SU-DHL-6 (cell line): ENCODE results near the gene UBR2.

Experiments used
- H2AFZ ChIP-seq: fragments of 200-600 bp; sonication (generic); 2 replicates; pipeline ENCODE4 v1.6.1; 2014; ENCODE audit warnings: low read depth, mild to moderate bottlenecking, moderate library complexity, mixed read lengths, antibody characterized with exemption, low read length; ENCODE audit not compliant: severe bottlenecking
- H3F3A ChIP-seq: fragments of 200-600 bp; shearing (Covaris generic); 2 replicates; pipeline ENCODE4 v1.6.0; 2016; ENCODE audit warnings: antibody characterized with exemption, mild to moderate bottlenecking; ENCODE audit not compliant: insufficient read depth
- H3K27ac ChIP-seq: fragments of 200-600 bp; sonication (generic); 2 replicates; pipeline ENCODE4 v1.5.1; 2016; ENCODE audit warnings: low read depth, mild to moderate bottlenecking, low read length, moderate library complexity, mixed read lengths
- H3K27me3 ChIP-seq: fragments of 200-600 bp; sonication (generic), shearing (Covaris generic); 2 replicates; pipeline ENCODE4 v1.6.0; 2014; ENCODE audit warnings: mild to moderate bottlenecking, low read length
- H3K36me3 ChIP-seq: fragments of 200-600 bp; sonication (generic); 2 replicates; pipeline ENCODE4 v1.6.1; 2014; ENCODE audit warnings: mild to moderate bottlenecking, low read length, mixed read lengths
- H3K4me2 ChIP-seq: fragments of 300-600, 200-600 bp; shearing (Covaris generic), sonication (generic); 2 replicates; pipeline ENCODE4 v1.6.0; 2014; ENCODE audit warnings: low read length, low read depth, mild to moderate bottlenecking; ENCODE audit not compliant: poor library complexity, severe bottlenecking
- H3K4me3 ChIP-seq: fragments of 200-600 bp; sonication (generic); 2 replicates; pipeline ENCODE4 v1.5.1; 2014; ENCODE audit warnings: antibody characterized with exemption, low read length, mild to moderate bottlenecking, mixed read lengths; ENCODE audit not compliant: insufficient read depth, poor library complexity, severe bottlenecking
- H3K79me2 ChIP-seq: fragments of 200-600 bp; sonication (generic); 2 replicates; pipeline ENCODE4 v1.6.1; 2014; ENCODE audit warnings: mild to moderate bottlenecking, low read length, moderate library complexity; ENCODE audit not compliant: insufficient read depth
- H3K9ac ChIP-seq: fragments of 200-600 bp; sonication (generic); 2 replicates; pipeline ENCODE4 v1.7.0; 2014; ENCODE audit warnings: mild to moderate bottlenecking, low read length
- H3K9me2 ChIP-seq: fragments of 200-600 bp; sonication (generic); replicated peaks from 2 replicates; pipeline ENCODE4 v1.6.1; 2014; ENCODE audit warnings: low read length; ENCODE audit not compliant: insufficient read depth
- H3K9me3 ChIP-seq: fragments of 200-600 bp; sonication (generic); 2 replicates; pipeline ENCODE4 v1.6.1; 2014; ENCODE audit warnings: low read length, mixed read lengths; ENCODE audit not compliant: insufficient read depth
- H4K20me1 ChIP-seq: fragments of 200-600 bp; sonication (generic); 2 replicates; pipeline ENCODE4 v1.6.1; 2014; ENCODE audit warnings: low read depth, mild to moderate bottlenecking, antibody characterized with exemption, low read length, moderate library complexity, mixed read lengths
- CTCF ChIP-seq: fragments of 200-600 bp; sonication (generic); IDR thresholded peaks from one replicate; pipeline ENCODE4 v1.5.1; 2017; ENCODE audit warnings: antibody characterized with exemption, mild to moderate bottlenecking, low read length, moderate library complexity; ENCODE audit not compliant: insufficient read depth, poor library complexity, severe bottlenecking
- EZH2phosphoT487 ChIP-seq: fragments of 200-600 bp; sonication (generic), shearing (Covaris generic); conservative IDR thresholded peaks from 2 replicates; pipeline ENCODE4 v1.6.1; 2018; ENCODE audit warnings: mild to moderate bottlenecking, antibody characterized with exemption, low read length, moderate library complexity, mixed read lengths

Gene UBR2

GRCh38 chr6:42563697-42564505 lies at the start of gene UBR2:
Gene UBR2 (plus strand): TSS chr6:42564029. CDS start chr6:42564320, 291 bp downstream.
- peak within 1 kb of the TSS; percentile 56 for H3K27ac ChIP-seq
- peak; percentile 59 for TF ChIP-seq CTCF
- TF ChIP-seq EZH2phosphoT487 = no peak
- H3K9me3 ChIP-seq = no peaks in the 10 kb centered on the region
- peak within 1 kb of the TSS; percentile 90 for H2AFZ ChIP-seq
- no peaks in the 10 kb centered on the region for H3K27me3 ChIP-seq
- H3K9me2 ChIP-seq = no peaks in the 10 kb centered on the region
- peaks cover 7% of the 10 kb centered on the region; the same call in 1 of the 2 replicates for H3F3A ChIP-seq
- H4K20me1 ChIP-seq = no peaks in the 10 kb centered on the region
- H3K4me2 ChIP-seq = peak within 1 kb of the TSS; percentile 90
- peak within 1 kb of the TSS; percentile 79 for H3K4me3 ChIP-seq
- peak within 1 kb of the TSS; percentile 77 for H3K9ac ChIP-seq
- H3K79me2 ChIP-seq = peaks cover 49% of the 10 kb centered on the region
- H3K36me3 ChIP-seq = 0 out of 2 replicates have a peak, but pooled peaks cover 2% of the 10 kb centered on the region

GRCh38 chr6:42514745-42515144 lies 49.1 kb upstream of the UBR2 start:
- H4K20me1 ChIP-seq = no peaks in the 10 kb centered on the region
- peaks cover under 1% of the 10 kb centered on the region; the same call in 1 of the 2 replicates for H3K9me3 ChIP-seq
- H3K27ac ChIP-seq = no peak overlapping the region
- H3K27me3 ChIP-seq = no peaks in the 10 kb centered on the region; the same call in 1 of the 2 replicates
- no peak overlapping the region for H3K4me3 ChIP-seq
- H2AFZ ChIP-seq = no peak overlapping the region
- no peaks in the 10 kb centered on the region for H3K9me2 ChIP-seq
- H3K79me2 ChIP-seq = no peaks in the 10 kb centered on the region
- no peak for TF ChIP-seq CTCF
- TF ChIP-seq EZH2phosphoT487 = no peak
- no peaks in the 10 kb centered on the region for H3K36me3 ChIP-seq
- no peaks in the 10 kb centered on the region for H3F3A ChIP-seq
- no peak overlapping the region for H3K9ac ChIP-seq
- no peak overlapping the region for H3K4me2 ChIP-seq

DNA sequence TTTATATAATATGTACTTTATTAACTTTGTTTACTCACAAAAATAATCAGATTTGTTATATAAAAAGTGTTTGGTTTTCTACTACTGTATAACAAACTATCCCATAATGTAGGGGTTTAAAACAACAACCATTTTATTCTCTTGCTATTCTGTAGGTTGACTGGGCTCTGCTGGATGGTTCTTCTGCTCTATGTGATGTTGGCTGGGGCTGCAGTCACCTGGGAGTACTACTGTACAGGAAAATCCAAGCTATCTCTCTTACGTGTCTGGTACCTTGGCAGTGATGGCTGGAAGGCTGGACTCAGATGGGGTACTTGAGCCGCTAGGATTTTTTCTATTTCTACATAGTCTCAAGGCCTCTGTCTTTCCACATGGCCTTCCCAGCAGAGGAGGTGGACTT lies 44.0 kb upstream of the UBR2 start:
- H3K4me3 ChIP-seq = no peak overlapping the region

More for the DNA sequence above, 44.0 kb upstream of the UBR2 start:
- no peaks in the 10 kb centered on the region for H3F3A ChIP-seq
- H4K20me1 ChIP-seq = no peaks in the 10 kb centered on the region
- TF ChIP-seq CTCF (no peak), EZH2phosphoT487 (no peak)
- no peak overlapping the region for H2AFZ ChIP-seq
- H3K9ac ChIP-seq = no peak overlapping the region
- H3K4me2 ChIP-seq = no peak overlapping the region
- H3K79me2 ChIP-seq = no peaks in the 10 kb centered on the region
- no peaks in the 10 kb centered on the region for H3K36me3 ChIP-seq
- H3K27ac ChIP-seq = no peak overlapping the region
- no peaks in the 10 kb centered on the region; the same call in 1 of the 2 replicates for H3K27me3 ChIP-seq
- H3K9me2 ChIP-seq = no peaks in the 10 kb centered on the region
- peaks cover 4% of the 10 kb centered on the region; the same call in 1 of the 2 replicates for H3K9me3 ChIP-seq
